SK-N-SH (cell line): ENCODE data around the gene POM121L2. TPM values are rescaled to one million over a fixed set of nuclear protein-coding genes. Genes with fewer than 3 reads are reported as not detected.

ENCODE experiments used
- CTCF ChIA-PET: fragments of 300-600, 350-600 bp; formaldehyde crosslinking; extraction: SDS; loops from one replicate; lab custom pipeline; 2021; lab: Yijun Ruan, JAX
- POLR2A ChIA-PET: fragments of 350-600 bp; sonication (Branson Sonifier 250); formaldehyde crosslinking; extraction: SDS; loops from one replicate; lab custom pipeline; 2020; ENCODE audit warnings: antibody characterized with exemption, inconsistent platforms; lab: Yijun Ruan, JAX
- DNase-seq: peaks from one replicate; pipeline ENCODE4 v3.0.0; 2012
- H2AFZ ChIP-seq: fragments of 200-600 bp; sonication (generic); 2 replicates; pipeline ENCODE4 v1.8.1; 2016; ENCODE audit warnings: antibody characterized with exemption, mild to moderate bottlenecking, low read depth
- H3F3A ChIP-seq: fragments of 200-600 bp; sonication (generic); replicated peaks from 2 replicates; pipeline ENCODE3; 2016; ENCODE audit warnings: antibody characterized with exemption, mild to moderate bottlenecking; ENCODE audit not compliant: insufficient read depth
- H3K27ac ChIP-seq, 2 experiments: fragments of 200-500 bp in 1 of 2; fragments of 200-600 bp in 1 of 2; sonication (Bioruptor generic) in 1 of 2; sonication (generic), shearing (Covaris generic) in 1 of 2; 2 replicates each; pipeline versions ENCODE4 v1.5.1 to v1.6.1; 2014 to 2016; ENCODE audit warnings: low read depth in 2 of 2, inconsistent platforms in 1 of 2, low read length in 1 of 2, mild to moderate bottlenecking in 1 of 2, mixed read lengths in 1 of 2
- H3K27me3 ChIP-seq: fragments of 200-600 bp; sonication (generic), shearing (Covaris generic); 2 replicates; pipeline ENCODE4 v1.6.1; 2016; ENCODE audit warnings: mixed run types; ENCODE audit not compliant: insufficient read depth
- H3K36me3 ChIP-seq, 2 experiments: fragments of 200-500 bp in 1 of 2; fragments of 200-600 bp in 1 of 2; sonication (Bioruptor generic) in 1 of 2; sonication (generic) in 1 of 2; replicated peaks in 1 of 2; 2 replicates each; pipeline versions ENCODE3 to v1.5.1; 2014 to 2016; ENCODE audit warnings: low read length in 1 of 2, mild to moderate bottlenecking in 1 of 2; ENCODE audit not compliant: insufficient read depth in 2 of 2, control insufficient read depth in 1 of 2
- H3K4me1 ChIP-seq, 2 experiments: fragments of 200-500 bp in 1 of 2; fragments of 200-600 bp in 1 of 2; sonication (Bioruptor generic) in 1 of 2; sonication (generic), shearing (Covaris generic) in 1 of 2; 2 replicates each; pipeline versions ENCODE4 v1.5.1 to v1.6.1; 2014 to 2016; ENCODE audit warnings: low read depth in 1 of 2, low read length in 1 of 2, mixed run types in 1 of 2; ENCODE audit not compliant: insufficient read depth in 2 of 2, control insufficient read depth in 1 of 2
- H3K4me2 ChIP-seq: fragments of 200-600 bp; sonication (generic), shearing (Covaris generic); 2 replicates; pipeline ENCODE4 v1.6.1; 2017; ENCODE audit warnings: mixed run types
- H3K4me3 ChIP-seq, 2 experiments: fragments of 200-500 bp in 1 of 2; fragments of 200-600 bp in 1 of 2; sonication (Bioruptor generic) in 1 of 2; sonication (generic), shearing (Covaris generic) in 1 of 2; 2 replicates each; pipeline versions ENCODE4 v1.5.1 to v1.8.1; 2014 to 2016; ENCODE audit warnings: low read depth in 2 of 2, inconsistent platforms in 1 of 2, low read length in 1 of 2, mild to moderate bottlenecking in 1 of 2, mixed read lengths in 1 of 2, moderate library complexity in 1 of 2
- H3K79me2 ChIP-seq: fragments of 200-600 bp; sonication (generic); 2 replicates; pipeline ENCODE4 v1.8.1; 2017; ENCODE audit warnings: mild to moderate bottlenecking; ENCODE audit not compliant: insufficient read depth
- H3K9ac ChIP-seq: fragments of 200-600 bp; sonication (generic); 2 replicates; pipeline ENCODE4 v1.6.1; 2017; ENCODE audit warnings: mixed run types
- H3K9me2 ChIP-seq: fragments of 200-600 bp; sonication (generic); 2 replicates; pipeline ENCODE4 v1.6.1; 2017; ENCODE audit warnings: mixed run types
- H3K9me3 ChIP-seq: fragments of 200-600 bp; sonication (generic); 2 replicates; pipeline ENCODE4 v1.6.1; 2017; ENCODE audit warnings: mixed run types, mild to moderate bottlenecking, moderate library complexity
- H4K20me1 ChIP-seq: fragments of 200-600 bp; sonication (generic); 2 replicates; pipeline ENCODE4 v1.6.1; 2017; ENCODE audit warnings: mild to moderate bottlenecking, mixed run types; ENCODE audit not compliant: insufficient read depth
- ELF1 ChIP-seq: IDR thresholded peaks from 2 replicates; pipeline ENCODE4 v1.4.0; 2012
- EZH2phosphoT487 ChIP-seq: fragments of 200-600 bp; sonication (generic); IDR thresholded peaks from 2 replicates; pipeline ENCODE4 v1.6.1; 2017; ENCODE audit warnings: low read depth, mixed run types, mild to moderate bottlenecking, antibody characterized with exemption, moderate library complexity, borderline replicate concordance
- FOXJ3 ChIP-seq: sonication (generic); formaldehyde crosslinking; IDR thresholded peaks from 2 replicates; pipeline ENCODE4 v1.5.1; 2020; ENCODE audit warnings: mild to moderate bottlenecking, missing genetic modification reagents
- FOXM1 ChIP-seq: IDR thresholded peaks from 2 replicates; pipeline ENCODE4 v1.4.0; 2012; ENCODE audit warnings: low read depth, mild to moderate bottlenecking
- GATA2 ChIP-seq: sonication (generic); formaldehyde crosslinking; IDR thresholded peaks from 2 replicates; pipeline ENCODE4 v1.5.0; 2020; ENCODE audit warnings: mild to moderate bottlenecking, missing genetic modification reagents
- JUND ChIP-seq: IDR thresholded peaks from 2 replicates; pipeline ENCODE4 v1.4.0; 2012
- MEF2A ChIP-seq: IDR thresholded peaks from 2 replicates; pipeline ENCODE4 v1.4.0; 2012; ENCODE audit warnings: low read depth, borderline replicate concordance
- MXI1 ChIP-seq: IDR thresholded peaks from 2 replicates; pipeline ENCODE4 v1.6.1; 2012; ENCODE audit warnings: mild to moderate bottlenecking, low read depth, low read length, improper control_type of control experiment
- NFIC ChIP-seq: IDR thresholded peaks from 2 replicates; pipeline ENCODE4 v1.4.0; 2012; ENCODE audit warnings: borderline replicate concordance
- POLR2AphosphoS5 ChIP-seq: IDR thresholded peaks from 2 replicates; pipeline ENCODE4 v1.6.1; 2012; ENCODE audit warnings: low read depth, low read length
- RCOR1 ChIP-seq: fragments of 150-350 bp; IDR thresholded peaks from 2 replicates; pipeline ENCODE4 v1.6.1; 2017; ENCODE audit warnings: antibody characterized with exemption, low read length
- RFX5 ChIP-seq: IDR thresholded peaks from 2 replicates; pipeline ENCODE4 v1.6.1; 2012; ENCODE audit warnings: mild to moderate bottlenecking, improper control_type of control experiment, low read length
- RXRA ChIP-seq: IDR thresholded peaks from 2 replicates; pipeline ENCODE4 v1.4.0; 2012; ENCODE audit warnings: low read depth, mild to moderate bottlenecking, borderline replicate concordance
- SIN3A ChIP-seq: IDR thresholded peaks from 2 replicates; pipeline ENCODE4 v1.6.1; 2012; ENCODE audit warnings: low read depth, mild to moderate bottlenecking, low read length, moderate library complexity, borderline replicate concordance
- TAF1 ChIP-seq: IDR thresholded peaks from 2 replicates; pipeline ENCODE4 v1.6.1; 2012; ENCODE audit warnings: low read depth, mild to moderate bottlenecking, low read length, moderate library complexity, borderline replicate concordance
- TCF12 ChIP-seq: IDR thresholded peaks from 2 replicates; pipeline ENCODE4 v1.4.0; 2012
- TEAD4 ChIP-seq: IDR thresholded peaks from 2 replicates; pipeline ENCODE4 v1.4.0; 2012; ENCODE audit warnings: mild to moderate bottlenecking, borderline replicate concordance; ENCODE audit not compliant: insufficient read depth
- WGBS: methylation state at CpG from one replicate; pipeline ENCODE4 v1.1.6; 2017; ENCODE audit warnings: low lambda C conversion rate; 5-methylcytosine and 5-hydroxymethylcytosine counted together
- polyA plus RNA-seq, 3 experiments: library from polyadenylated mRNA; depleted of rRNA; stranded (reverse); fragments of >200 nt; gene quantifications; 2 replicates each; pipeline ENCODE4 v1.2.3, GENCODE V29; 2012
- TF ChIP-seq, protein P1 (sequence below): fragments of 150-350 bp; IDR thresholded peaks from 2 replicates; pipeline ENCODE4 v1.6.1; 2017; ENCODE audit warnings: antibody characterized with exemption, low read length, low read depth, borderline replicate concordance
- TF ChIP-seq, protein P2 (sequence below): IDR thresholded peaks from 2 replicates; pipeline ENCODE4 v1.4.0; 2012; ENCODE audit warnings: low read depth, borderline replicate concordance
- TF ChIP-seq, protein P3 (sequence below): IDR thresholded peaks from 2 replicates; pipeline ENCODE4 v1.4.0; 2012; ENCODE audit warnings: low read depth
- TF ChIP-seq, protein P4 (sequence below): IDR thresholded peaks from 2 replicates; pipeline ENCODE4; 2012

The POM121L2 gene
- polyA plus RNA-seq, 1 of the 3 experiments (the other 2 are of a cell fraction) = not detected

DNA sequence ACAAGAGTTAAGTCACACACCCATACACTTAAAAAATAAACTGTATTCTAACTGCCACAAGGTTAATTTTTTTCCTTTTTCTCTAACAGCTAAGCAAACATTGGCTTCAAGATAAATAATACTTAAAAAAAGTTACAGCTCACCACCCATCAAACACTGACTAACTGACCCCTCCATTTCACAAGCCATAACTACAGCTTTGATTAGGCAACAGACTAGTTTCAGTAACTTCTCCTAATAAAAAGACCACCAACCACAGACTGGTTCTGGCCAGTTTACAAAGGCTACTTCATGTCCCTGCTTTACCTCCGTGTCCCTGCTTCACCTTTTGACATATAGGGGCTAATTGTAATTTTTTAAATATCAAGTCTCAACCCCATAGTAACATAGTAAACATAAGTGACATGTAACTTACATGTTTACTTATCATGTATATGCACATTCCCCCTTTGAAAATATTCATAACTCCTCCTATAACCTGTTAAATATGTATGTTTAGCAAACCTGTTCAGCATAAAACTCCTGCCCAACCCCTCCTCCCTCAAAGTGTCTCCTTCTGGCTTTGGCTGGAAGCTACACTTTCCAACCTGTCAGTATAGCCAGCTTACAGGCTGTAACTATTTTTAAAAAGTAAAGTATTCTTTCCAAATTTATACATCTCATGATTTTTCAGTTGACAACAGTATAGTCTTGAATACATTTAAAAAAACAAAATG lies 15.1 kb upstream of the POM121L2 start (continued):
- TF ChIP-seq, protein P1, sequence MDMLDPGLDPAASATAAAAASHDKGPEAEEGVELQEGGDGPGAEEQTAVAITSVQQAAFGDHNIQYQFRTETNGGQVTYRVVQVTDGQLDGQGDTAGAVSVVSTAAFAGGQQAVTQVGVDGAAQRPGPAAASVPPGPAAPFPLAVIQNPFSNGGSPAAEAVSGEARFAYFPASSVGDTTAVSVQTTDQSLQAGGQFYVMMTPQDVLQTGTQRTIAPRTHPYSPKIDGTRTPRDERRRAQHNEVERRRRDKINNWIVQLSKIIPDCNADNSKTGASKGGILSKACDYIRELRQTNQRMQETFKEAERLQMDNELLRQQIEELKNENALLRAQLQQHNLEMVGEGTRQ = no peak

DNA sequence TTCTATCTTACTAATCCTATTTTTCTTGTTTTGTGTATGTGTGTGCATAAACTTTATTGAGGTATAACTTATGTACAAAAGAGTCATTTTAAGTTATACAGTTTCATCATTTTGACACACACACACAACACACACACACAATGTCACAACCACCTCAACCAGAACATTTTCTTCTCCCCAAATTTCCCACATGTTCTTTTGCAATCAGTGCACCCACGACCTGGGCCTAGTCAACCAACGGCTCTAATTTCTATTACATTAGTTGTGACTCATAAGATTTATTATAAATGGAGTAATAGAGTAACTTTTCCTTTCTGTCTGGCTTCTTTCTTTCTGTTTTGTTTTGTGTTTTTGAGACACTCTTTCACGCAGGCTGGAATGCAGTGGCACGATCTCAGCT lies 9.8 kb upstream of the POM121L2 start:
- Histone ChIP-seq H3K79me2 (no peaks in the 10 kb centered on the region), H3K4me1 (no peaks in the 10 kb centered on the region), H3K4me2 (no peak overlapping the region), H3K9me3 (no peaks in the 10 kb centered on the region), H3F3A (no peaks in the 10 kb centered on the region), H4K20me1 (no peaks in the 10 kb centered on the region), H3K9me2 (no peaks in the 10 kb centered on the region), H2AFZ (no peak overlapping the region), H3K4me3 (no peak overlapping the region), H3K36me3 (no peaks in the 10 kb centered on the region), H3K9ac (no peak overlapping the region), H3K27me3 (no peaks in the 10 kb centered on the region; the same call in 1 of the 2 replicates), H3K27ac (no peak overlapping the region)
- 24% methylated on average over 4 of the region's 4 CpGs for WGBS
- no peak for DNase-seq
- ChIA-PET CTCF (no interaction called here), POLR2A (no interaction called here)
- TF ChIP-seq TEAD4 (no peak), GATA2 (CRISPR knock-in tag) (no peak), TCF12 (no peak), RXRA (no peak), POLR2AphosphoS5 (no peak), ELF1 (no peak), SIN3A (no peak), NFIC (no peak)
- TF ChIP-seq, protein P2, sequence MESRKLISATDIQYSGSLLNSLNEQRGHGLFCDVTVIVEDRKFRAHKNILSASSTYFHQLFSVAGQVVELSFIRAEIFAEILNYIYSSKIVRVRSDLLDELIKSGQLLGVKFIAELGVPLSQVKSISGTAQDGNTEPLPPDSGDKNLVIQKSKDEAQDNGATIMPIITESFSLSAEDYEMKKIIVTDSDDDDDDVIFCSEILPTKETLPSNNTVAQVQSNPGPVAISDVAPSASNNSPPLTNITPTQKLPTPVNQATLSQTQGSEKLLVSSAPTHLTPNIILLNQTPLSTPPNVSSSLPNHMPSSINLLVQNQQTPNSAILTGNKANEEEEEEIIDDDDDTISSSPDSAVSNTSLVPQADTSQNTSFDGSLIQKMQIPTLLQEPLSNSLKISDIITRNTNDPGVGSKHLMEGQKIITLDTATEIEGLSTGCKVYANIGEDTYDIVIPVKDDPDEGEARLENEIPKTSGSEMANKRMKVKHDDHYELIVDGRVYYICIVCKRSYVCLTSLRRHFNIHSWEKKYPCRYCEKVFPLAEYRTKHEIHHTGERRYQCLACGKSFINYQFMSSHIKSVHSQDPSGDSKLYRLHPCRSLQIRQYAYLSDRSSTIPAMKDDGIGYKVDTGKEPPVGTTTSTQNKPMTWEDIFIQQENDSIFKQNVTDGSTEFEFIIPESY = no peak
- TF ChIP-seq, protein P3, sequence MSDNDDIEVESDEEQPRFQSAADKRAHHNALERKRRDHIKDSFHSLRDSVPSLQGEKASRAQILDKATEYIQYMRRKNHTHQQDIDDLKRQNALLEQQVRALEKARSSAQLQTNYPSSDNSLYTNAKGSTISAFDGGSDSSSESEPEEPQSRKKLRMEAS = no peak

DNA sequence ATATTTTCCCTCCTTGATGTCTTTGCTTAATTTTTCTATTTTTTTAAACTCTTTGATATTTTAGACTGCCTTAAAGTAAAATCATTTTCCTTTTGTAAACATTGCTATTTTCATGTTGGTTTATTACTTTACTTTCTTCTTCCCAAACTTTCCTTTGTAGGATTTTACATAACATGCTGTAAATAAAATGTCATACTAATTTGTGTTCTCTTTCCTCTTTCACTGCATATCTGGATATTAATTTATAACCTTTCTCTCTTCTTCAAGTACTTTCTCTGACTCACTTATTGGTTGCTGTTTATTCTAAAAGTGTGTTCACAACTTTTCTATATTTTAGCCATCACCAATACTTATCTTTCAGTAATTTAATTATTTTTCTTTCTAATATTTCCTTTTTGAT lies 9.3 kb upstream of the POM121L2 start:
- Histone ChIP-seq H3K4me3 (no peak overlapping the region), H3K27ac (no peak overlapping the region), H3K79me2 (no peaks in the 10 kb centered on the region), H3K4me2 (no peak overlapping the region), H3F3A (no peaks in the 10 kb centered on the region), H3K9ac (no peak overlapping the region), H3K9me3 (no peaks in the 10 kb centered on the region), H4K20me1 (no peaks in the 10 kb centered on the region), H3K4me1 (no peaks in the 10 kb centered on the region), H3K9me2 (no peaks in the 10 kb centered on the region), H3K36me3 (no peaks in the 10 kb centered on the region), H3K27me3 (no peaks in the 10 kb centered on the region; the same call in 1 of the 2 replicates), H2AFZ (no peak overlapping the region)
- POLR2A ChIA-PET = no interaction called here
- CTCF ChIA-PET = no interaction called here
- no peak for DNase-seq
- no peak for TF ChIP-seq JUND
- TF ChIP-seq RFX5 = no peak
- no peak for TF ChIP-seq POLR2AphosphoS5
- TF ChIP-seq FOXJ3 (CRISPR knock-in tag) = no peak
- TF ChIP-seq, protein P3 = no peak
- TF ChIP-seq TAF1 = no peak
- TF ChIP-seq, protein P4, sequence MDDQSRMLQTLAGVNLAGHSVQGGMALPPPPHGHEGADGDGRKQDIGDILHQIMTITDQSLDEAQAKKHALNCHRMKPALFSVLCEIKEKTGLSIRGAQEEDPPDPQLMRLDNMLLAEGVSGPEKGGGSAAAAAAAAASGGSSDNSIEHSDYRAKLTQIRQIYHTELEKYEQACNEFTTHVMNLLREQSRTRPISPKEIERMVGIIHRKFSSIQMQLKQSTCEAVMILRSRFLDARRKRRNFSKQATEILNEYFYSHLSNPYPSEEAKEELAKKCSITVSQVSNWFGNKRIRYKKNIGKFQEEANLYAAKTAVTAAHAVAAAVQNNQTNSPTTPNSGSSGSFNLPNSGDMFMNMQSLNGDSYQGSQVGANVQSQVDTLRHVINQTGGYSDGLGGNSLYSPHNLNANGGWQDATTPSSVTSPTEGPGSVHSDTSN = no peak
- no peak for TF ChIP-seq ELF1
- no peak for TF ChIP-seq MXI1
- no peak for TF ChIP-seq EZH2phosphoT487
- no peak for TF ChIP-seq MEF2A
- TF ChIP-seq, protein P1 = no peak
- TF ChIP-seq RCOR1 = no peak
- TF ChIP-seq FOXM1 = no peak
